Mesendoderm (in vitro differentiated cells): ENCODE measurements around the gene AP2S1. TPM values are rescaled to one million over a fixed set of nuclear protein-coding genes. Genes with fewer than 3 reads are reported as not detected.

ENCODE experiments used
- DNase-seq: peaks from one replicate; pipeline ENCODE4 v3.0.0; 2013
- H2AK5ac ChIP-seq: 2 replicates; pipeline ENCODE4 v1.6.1; 2013; ENCODE audit warnings: low read length, inconsistent platforms
- H2BK120ac ChIP-seq: 2 replicates; pipeline ENCODE4 v1.6.1; 2013; ENCODE audit warnings: low read depth, mild to moderate bottlenecking, low read length, moderate library complexity, mixed read lengths
- H2BK15ac ChIP-seq: replicated peaks from 2 replicates; pipeline ENCODE4 v1.6.1; 2013; ENCODE audit warnings: low read depth, mild to moderate bottlenecking, moderate library complexity
- H2BK5ac ChIP-seq: 2 replicates; pipeline ENCODE4 v1.6.1; 2013; ENCODE audit warnings: low read length, inconsistent platforms
- H3K18ac ChIP-seq: 2 replicates; pipeline ENCODE4 v1.6.1; 2013; ENCODE audit warnings: mild to moderate bottlenecking, low read length, mixed read lengths
- H3K23ac ChIP-seq: one replicate; pipeline ENCODE4 v1.6.1; 2013; ENCODE audit warnings: low read length
- H3K27ac ChIP-seq: 2 replicates; pipeline ENCODE4 v1.5.1; 2013; ENCODE audit warnings: low read depth, mild to moderate bottlenecking, inconsistent platforms, low read length, moderate library complexity
- H3K27me3 ChIP-seq: 2 replicates; pipeline ENCODE4 v1.6.1; 2013; ENCODE audit warnings: low read length, control low read depth, mild to moderate bottlenecking, inconsistent platforms; ENCODE audit not compliant: insufficient read depth, poor library complexity
- H3K36me3 ChIP-seq: 2 replicates; pipeline ENCODE4 v1.6.1; 2013; ENCODE audit warnings: low read length, inconsistent platforms; ENCODE audit not compliant: control insufficient read depth, insufficient read depth
- H3K4ac ChIP-seq: one replicate; pipeline ENCODE4 v1.6.1; 2013; ENCODE audit warnings: low read depth, mild to moderate bottlenecking, low read length, moderate library complexity
- H3K4me1 ChIP-seq: 2 replicates; pipeline ENCODE4 v1.6.1; 2013; ENCODE audit warnings: low read depth, low read length, inconsistent platforms; ENCODE audit not compliant: control insufficient read depth
- H3K4me2 ChIP-seq: 2 replicates; pipeline ENCODE4 v1.6.1; 2013; ENCODE audit warnings: low read length
- H3K4me3 ChIP-seq: 2 replicates; pipeline ENCODE4 v1.5.1; 2013; ENCODE audit warnings: mild to moderate bottlenecking, low read length
- H3K56ac ChIP-seq: one replicate; pipeline ENCODE4 v1.6.1; 2013; ENCODE audit warnings: low read length
- H3K79me1 ChIP-seq: 2 replicates; pipeline ENCODE4 v1.6.1; 2013; ENCODE audit warnings: low read length, inconsistent platforms
- H3K79me2 ChIP-seq: 2 replicates; pipeline ENCODE4 v1.6.1; 2013; ENCODE audit warnings: mild to moderate bottlenecking, low read length; ENCODE audit not compliant: control insufficient read depth, insufficient read depth
- H3K9ac ChIP-seq: 2 replicates; pipeline ENCODE4 v1.6.1; 2013; ENCODE audit warnings: low read length, inconsistent platforms
- H4K5ac ChIP-seq: one replicate; pipeline ENCODE4 v1.6.1; 2013; ENCODE audit warnings: low read length
- H4K8ac ChIP-seq: one replicate; pipeline ENCODE4 v1.6.1; 2013; ENCODE audit warnings: low read depth, mild to moderate bottlenecking, control low read depth, low read length, moderate library complexity
- WGBS: extraction: QIAGEN DNeasy Blood & Tissue Kit; methylation state at CpG from one replicate; pipeline ENCODE4 v1.1.7; 2013; ENCODE audit warnings: low lambda C conversion rate, missing lambda C conversion rate; ENCODE audit not compliant: insufficient coverage; ENCODE audit errors: extremely low coverage; 5-methylcytosine and 5-hydroxymethylcytosine counted together
- polyA plus RNA-seq, 2 experiments: library from polyadenylated mRNA; stranded (reverse); fragments of 200-250 nt; gene quantifications; one replicate each; pipeline ENCODE4 v1.2.3, GENCODE V29; 2013

The AP2S1 gene
- polyA plus RNA-seq (2013, experiment 1 of 2) = 166 TPM
- 156 TPM for polyA plus RNA-seq (2013, experiment 2 of 2)

DNA sequence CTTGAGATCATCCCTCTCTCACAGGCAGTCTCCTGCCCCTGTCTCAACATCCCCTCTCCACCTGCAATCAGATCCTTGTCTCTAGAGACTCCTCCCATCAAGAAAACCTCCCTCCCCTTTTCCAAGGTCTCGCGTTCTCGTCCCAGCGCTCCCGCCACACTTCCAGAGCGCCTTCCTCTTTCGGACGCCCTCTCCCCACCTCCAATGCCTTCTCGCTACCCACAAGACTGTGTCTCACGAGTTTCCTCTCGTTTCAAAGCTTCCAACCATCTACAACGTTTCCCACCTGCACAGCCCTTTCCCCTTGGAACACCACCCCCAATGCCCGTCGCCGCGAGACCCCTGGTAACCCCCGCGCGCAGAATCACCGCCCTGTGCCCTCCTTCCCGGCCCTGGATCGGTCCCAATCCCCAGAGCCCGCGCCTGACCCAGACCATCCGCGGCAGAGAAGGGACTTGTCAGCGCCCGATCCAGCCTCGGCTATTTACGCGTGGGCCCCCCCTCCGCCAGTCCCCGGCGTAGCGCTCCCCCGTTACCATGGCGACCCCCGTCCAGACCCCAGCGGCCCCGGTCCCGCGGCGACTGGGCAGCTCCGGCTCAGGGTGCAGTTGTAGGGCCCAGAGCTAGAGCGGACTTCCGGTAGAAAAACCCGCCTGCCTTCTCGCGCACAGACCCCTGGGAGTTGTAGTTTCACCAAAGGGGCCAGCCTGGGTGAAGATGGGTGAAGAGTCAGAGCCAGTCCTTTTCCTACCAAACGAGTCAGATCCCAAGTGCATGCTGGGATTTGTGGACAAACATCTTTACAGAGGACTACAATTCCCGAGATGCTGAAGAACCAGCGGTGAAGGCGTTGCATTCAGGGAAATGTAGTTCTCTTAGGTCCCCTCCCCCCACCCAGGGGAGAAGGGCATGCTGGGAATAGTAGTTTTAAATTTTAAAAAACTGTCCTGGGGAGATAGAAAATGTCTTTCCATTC is at the start of gene AP2S1:
Gene AP2S1 (minus strand): TSS at position 619 of the 976 bp plus-strand sequence. CDS start 80 bp downstream, at position 539.
- Histone ChIP-seq H3K4me1 (peaks cover 3% of the 10 kb centered on the region), H3K23ac (no peak within 1 kb of the TSS), H3K79me2 (peaks cover 8% of the 10 kb centered on the region), H2BK15ac (no peak within 1 kb of the TSS), H4K5ac (no peak within 1 kb of the TSS), H3K36me3 (peaks cover 1% of the 10 kb centered on the region), H3K9ac (peak within 1 kb of the TSS; percentile 87), H2BK5ac (peak within 1 kb of the TSS; percentile 8), H3K79me1 (peaks cover 7% of the 10 kb centered on the region), H3K4me2 (peak within 1 kb of the TSS; percentile 74), H3K56ac (peak within 1 kb of the TSS; percentile 94), H3K18ac (peak within 1 kb of the TSS; percentile 66), H3K27ac (peak within 1 kb of the TSS; percentile 90), H3K4ac (peak within 1 kb of the TSS; percentile 28), H2BK120ac (no peak within 1 kb of the TSS), H2AK5ac (peak within 1 kb of the TSS; percentile 12), H3K27me3 (no peaks in the 10 kb centered on the region), H4K8ac (no peak within 1 kb of the TSS), H3K4me3 (peak within 1 kb of the TSS; percentile 75)
- DNase-seq = peak; percentile 100
- WGBS = no CpG with 5 or more reads among the region's 53 CpGs

GRCh38 chr19:46900341-46900740 is 49.7 kb upstream of the AP2S1 start:
- H3K56ac ChIP-seq = no peak overlapping the region
- no CpG with 5 or more reads among the region's 5 CpGs for WGBS
- no peak for DNase-seq

DNA sequence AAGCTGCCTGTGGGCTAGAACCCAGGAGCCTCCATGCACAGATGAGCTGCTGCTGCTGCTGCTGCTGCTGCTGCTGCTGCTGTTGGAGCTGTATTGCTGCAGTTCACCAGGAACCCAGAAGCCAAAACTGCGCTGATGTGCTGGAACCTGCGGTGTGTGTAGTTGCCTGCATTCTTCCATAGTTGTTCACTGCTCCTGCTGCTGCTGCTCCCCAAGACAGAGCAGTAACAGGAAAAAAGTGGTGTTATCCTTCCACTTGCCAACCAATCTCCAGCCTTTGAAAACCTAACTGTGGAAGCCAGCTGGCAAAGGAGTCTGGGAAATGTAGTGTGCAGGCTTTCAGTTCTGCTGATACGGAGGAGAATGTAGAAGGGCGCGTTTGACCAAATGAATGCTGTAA is 48.1 kb upstream of the AP2S1 start:
- Histone ChIP-seq H3K4me3 (no peak overlapping the region), H3K4ac (no peak overlapping the region), H4K8ac (no peak overlapping the region), H3K9ac (no peak overlapping the region), H3K79me2 (peaks cover 28% of the 10 kb centered on the region), H3K56ac (no peak overlapping the region), H3K23ac (no peak overlapping the region), H3K36me3 (no peaks in the 10 kb centered on the region), H3K4me1 (peaks cover 6% of the 10 kb centered on the region), H3K27ac (no peak overlapping the region), H3K4me2 (no peak overlapping the region), H2BK15ac (no peak overlapping the region), H2BK5ac (no peak overlapping the region), H2BK120ac (no peak overlapping the region), H3K27me3 (no peaks in the 10 kb centered on the region), H2AK5ac (no peak overlapping the region), H3K79me1 (peaks cover 20% of the 10 kb centered on the region), H4K5ac (no peak overlapping the region), H3K18ac (no peak overlapping the region)
- DNase-seq = no peak
- WGBS = no CpG with 5 or more reads among the region's 5 CpGs

More at GRCh38 chr19:46900341-46900740, 49.7 kb upstream of the AP2S1 start:
- Histone ChIP-seq H3K23ac (no peak overlapping the region), H3K27me3 (no peaks in the 10 kb centered on the region), H4K8ac (no peak overlapping the region), H2BK5ac (no peak overlapping the region), H3K79me1 (peaks cover 27% of the 10 kb centered on the region), H3K4me2 (no peak overlapping the region), H3K4ac (no peak overlapping the region), H3K18ac (no peak overlapping the region), H3K27ac (no peak overlapping the region), H2BK15ac (no peak overlapping the region), H2BK120ac (no peak overlapping the region), H4K5ac (no peak overlapping the region), H3K4me1 (peaks cover 14% of the 10 kb centered on the region), H3K79me2 (peaks cover 34% of the 10 kb centered on the region), H3K9ac (no peak overlapping the region), H3K4me3 (no peak overlapping the region), H3K36me3 (no peaks in the 10 kb centered on the region), H2AK5ac (no peak overlapping the region)

- no peak overlapping the region for H2BK120ac ChIP-seq
- no peak overlapping the region for H2BK5ac ChIP-seq
- H3K9ac ChIP-seq = no peak overlapping the region
- peaks cover 22% of the 10 kb centered on the region for H3K79me1 ChIP-seq
- peaks cover 19% of the 10 kb centered on the region for H3K79me2 ChIP-seq
- no peak overlapping the region for H3K18ac ChIP-seq
- H4K5ac ChIP-seq = no peak overlapping the region
- no peaks in the 10 kb centered on the region for H3K4me1 ChIP-seq
- no peak overlapping the region for H3K23ac ChIP-seq
- no peaks in the 10 kb centered on the region for H3K27me3 ChIP-seq
- DNase-seq = no peak
- H3K27ac ChIP-seq = no peak overlapping the region
- no peak overlapping the region for H3K4ac ChIP-seq
- H3K4me2 ChIP-seq = no peak overlapping the region
- no peaks in the 10 kb centered on the region for H3K36me3 ChIP-seq
- no peak overlapping the region for H4K8ac ChIP-seq
- no peak overlapping the region for H2AK5ac ChIP-seq
- no peak overlapping the region for H3K56ac ChIP-seq
- WGBS = no CpG with 5 or more reads among the region's 10 CpGs
- no peak overlapping the region for H3K4me3 ChIP-seq
- H2BK15ac ChIP-seq = no peak overlapping the region
Observed at GRCh38 chr19:46896076-46896794, 45.6 kb upstream of the AP2S1 start.

GRCh38 chr19:46892252-46893179 is 41.9 kb upstream of the AP2S1 start:
- Histone ChIP-seq H3K23ac (no peak overlapping the region), H3K4ac (no peak overlapping the region), H2BK15ac (no peak overlapping the region), H3K56ac (no peak overlapping the region), H3K9ac (no peak overlapping the region), H3K4me1 (no peaks in the 10 kb centered on the region), H3K4me3 (no peak overlapping the region), H4K5ac (no peak overlapping the region), H3K36me3 (no peaks in the 10 kb centered on the region), H3K27ac (no peak overlapping the region), H2BK120ac (no peak overlapping the region), H2AK5ac (no peak overlapping the region), H3K18ac (no peak overlapping the region), H4K8ac (no peak overlapping the region), H3K4me2 (no peak overlapping the region), H3K79me2 (peaks cover 20% of the 10 kb centered on the region), H3K79me1 (peaks cover 16% of the 10 kb centered on the region), H3K27me3 (no peaks in the 10 kb centered on the region), H2BK5ac (no peak overlapping the region)
- no CpG with 5 or more reads among the region's 11 CpGs for WGBS
- DNase-seq = no peak
